Activated CD8-positive, alpha-beta memory T cell treated with anti-CD3 and anti-CD28 coated beads, Interleukin-2, amount 50 U/mL, for 1 hour (primary cell): ENCODE data around the gene ARID1A.

ENCODE experiments used
- DNase-seq: peaks from one replicate; pipeline ENCODE4 v3.0.0-alpha.2; 2020; ENCODE audit errors: extremely low read depth

Gene ARID1A

GRCh38 chr1:26759531-26759930 lies 63.7 kb downstream of the ARID1A start:
- no peak for DNase-seq

GRCh38 chr1:26761217-26761616 lies 65.4 kb downstream of the ARID1A start:
- DNase-seq: no peak

GRCh38 chr1:26767714-26768113 lies 71.9 kb downstream of the ARID1A start:
- DNase-seq: no peak

GRCh38 chr1:26768755-26769154 lies 72.9 kb downstream of the ARID1A start:
- no peak for DNase-seq

GRCh38 chr1:26771285-26771642 lies 75.4 kb downstream of the ARID1A start:
- DNase-seq: no peak

- DNase-seq: no peak
Measured at GRCh38 chr1:26771643-26772321, 76.0 kb downstream of the ARID1A start.

GRCh38 chr1:26772687-26773086 lies 76.9 kb downstream of the ARID1A start:
- no peak for DNase-seq

GRCh38 chr1:26774462-26774861 lies 78.6 kb downstream of the ARID1A start:
- DNase-seq: no peak

GRCh38 chr1:26775666-26776065 lies 79.9 kb downstream of the ARID1A start:
- no peak for DNase-seq

- no peak for DNase-seq
Measured at GRCh38 chr1:26779098-26779668, 83.4 kb downstream of the ARID1A start.

GRCh38 chr1:26780344-26780957 lies 84.6 kb downstream of the ARID1A start:
- DNase-seq: no peak

GRCh38 chr1:26781206-26781825 lies 85.5 kb downstream of the ARID1A start:
- no peak for DNase-seq

- no peak for DNase-seq
Measured at GRCh38 chr1:26782521-26783212, 86.9 kb downstream of the ARID1A start.

- no peak for DNase-seq
Measured at GRCh38 chr1:26783646-26784022, 87.8 kb downstream of the ARID1A start.

- no peak for DNase-seq
Measured at GRCh38 chr1:26784023-26784871, 88.4 kb downstream of the ARID1A start.

- DNase-seq: no peak
Measured at GRCh38 chr1:26784886-26785285, 89.1 kb downstream of the ARID1A start.

GRCh38 chr1:26785611-26786436 lies 90.0 kb downstream of the ARID1A start:
- DNase-seq: no peak

GRCh38 chr1:26786437-26787380 lies 90.9 kb downstream of the ARID1A start:
- no peak for DNase-seq

- peak; percentile 36 for DNase-seq
Measured at GRCh38 chr1:26787381-26787705, 91.5 kb downstream of the ARID1A start.
